CD4-positive, CD25-positive, alpha-beta regulatory T cell (primary cell): ENCODE measurements around the gene CYB5R3. TPM values are rescaled to one million over a fixed set of nuclear protein-coding genes. Genes with fewer than 3 reads are reported as not detected.
"Not testable (repeated sequence)": the region's sequence is repeated elsewhere in the genome, so short reads cannot be mapped to it uniquely, and the experiment has no call there.

ENCODE experiments used
- ATAC-seq, 2 donors: fragments of 150-1000 bp; cut with Tn5 transposase; one replicate each; pipeline ENCODE4 v1.10.0; 2021; ENCODE audit warnings: low read depth in 2 of 2, moderate number of reproducible peaks in 2 of 2, moderate library complexity in 1 of 2
- DNase-seq, 3 donors: peaks; one replicate each; pipeline versions ENCODE4 v3.0.0 to v3.0.0-alpha.2; 2012 to 2022; ENCODE audit warnings: mixed read lengths in 1 of 3
- H3K27ac ChIP-seq: one replicate; pipeline ENCODE4 v1.7.0; 2013; ENCODE audit warnings: mild to moderate bottlenecking, low read length; ENCODE audit not compliant: insufficient read depth, poor library complexity, severe bottlenecking
- H3K27me3 ChIP-seq: one replicate; pipeline ENCODE4 v1.7.0; 2013; ENCODE audit warnings: low read length; ENCODE audit not compliant: control insufficient read depth, insufficient read depth
- H3K36me3 ChIP-seq: one replicate; pipeline ENCODE4 v1.7.0; 2013; ENCODE audit warnings: mild to moderate bottlenecking, low read length, moderate library complexity; ENCODE audit not compliant: control insufficient read depth, insufficient read depth
- H3K4me1 ChIP-seq: 2 replicates; pipeline ENCODE4 v1.7.0; 2013; ENCODE audit warnings: mild to moderate bottlenecking, low read length; ENCODE audit not compliant: insufficient read depth, control insufficient read depth, poor library complexity, severe bottlenecking
- H3K4me3 ChIP-seq: one replicate; pipeline ENCODE4 v1.7.0; 2013; ENCODE audit warnings: low read depth, mild to moderate bottlenecking, low read length, moderate library complexity
- H3K9me3 ChIP-seq, 2 experiments: 1 replicate in 1 of 2; 2 replicates in 1 of 2; pipeline ENCODE4 v1.7.0; 2013; ENCODE audit warnings: low read length in 2 of 2, mild to moderate bottlenecking in 1 of 2, moderate library complexity in 1 of 2; ENCODE audit not compliant: control insufficient read depth in 2 of 2
- H3K27ac Mint-ChIP-seq, 3 donors: one replicate each; pipeline ENCODE4 v1.8.0; 2020 to 2022; ENCODE audit warnings: mild to moderate bottlenecking in 3 of 3, mixed read lengths in 3 of 3, moderate library complexity in 2 of 3
- H3K27me3 Mint-ChIP-seq: one replicate; pipeline ENCODE4 v1.8.0; 2022; ENCODE audit warnings: mild to moderate bottlenecking, mixed read lengths
- H3K36me3 Mint-ChIP-seq: one replicate; pipeline ENCODE4 v1.8.0; 2020; ENCODE audit warnings: mixed read lengths
- H3K4me1 Mint-ChIP-seq, 4 donors: one replicate each; pipeline ENCODE4 v1.8.0; 2020 to 2022; ENCODE audit warnings: mixed read lengths in 4 of 4, mild to moderate bottlenecking in 1 of 4
- H3K4me3 Mint-ChIP-seq, 4 donors: one replicate each; pipeline ENCODE4 v1.8.0; 2020 to 2022; ENCODE audit warnings: mild to moderate bottlenecking in 4 of 4, mixed read lengths in 4 of 4, moderate library complexity in 3 of 4
- H3K9me3 Mint-ChIP-seq, 7 donors: one replicate each; pipeline ENCODE4 v1.8.0; 2020 to 2022; ENCODE audit warnings: mixed read lengths in 7 of 7, mild to moderate bottlenecking in 3 of 7, moderate library complexity in 2 of 7
- polyA plus RNA-seq, 4 donors: library from polyadenylated mRNA; unstranded; fragments of 300-500 nt; fragmentation: Illumina TruSeq; gene quantifications; one replicate each; pipeline ENCODE4 v1.2.3, GENCODE V29; 2021
- total RNA-seq: library from RNA; stranded (reverse); gene quantifications from one replicate; pipeline ENCODE4 v1.2.3, GENCODE V29; 2022

The CYB5R3 gene
- total and polyA plus RNA-seq, 5 donors from 2014 or later, result 46.6 to 56.3 (median 56.2) TPM

DNA sequence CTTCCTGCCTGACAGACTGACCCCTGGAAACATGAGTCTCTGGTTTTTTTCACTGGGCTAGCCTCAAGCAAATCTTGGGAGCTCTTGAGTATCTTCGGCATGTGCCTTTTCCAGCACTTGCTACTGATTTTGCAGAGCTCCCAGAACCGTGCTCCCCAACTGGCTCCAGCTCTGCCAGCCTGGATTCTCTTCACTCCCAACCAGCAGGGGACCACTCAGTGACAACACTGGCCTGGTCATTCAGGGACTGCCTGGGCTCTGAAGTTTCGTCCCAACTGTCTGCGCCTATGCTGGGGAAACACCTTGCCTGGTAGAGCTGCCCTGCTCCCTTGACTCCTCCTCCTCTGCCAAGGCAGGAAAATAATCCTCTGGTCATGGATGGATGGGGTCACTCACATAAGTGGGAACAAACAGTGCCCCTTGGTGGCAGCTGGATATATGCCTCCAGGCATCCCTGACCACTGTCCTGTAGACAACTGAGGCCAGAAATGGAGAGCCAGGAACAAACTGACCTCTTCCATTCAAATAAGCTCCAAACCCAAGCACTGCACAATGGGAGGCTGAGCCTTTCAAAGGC lies 64.7 kb downstream of the CYB5R3 start:
- ATAC-seq, result no peak
- H3K27me3 Mint-ChIP-seq, result no peaks in the 10 kb centered on the region
- H3K4me1 Mint-ChIP-seq, result peaks cover 8 to 17% (median 12%) of the 10 kb centered on the region in 4 donors
- no peaks in the 10 kb centered on the region for H3K9me3 ChIP-seq
- no peak for DNase-seq
- H3K36me3 ChIP-seq, result peaks cover 56% of the 10 kb centered on the region
- no peaks in the 10 kb centered on the region for H3K9me3 Mint-ChIP-seq
- H3K27ac ChIP-seq, result no peak overlapping the region
- H3K36me3 Mint-ChIP-seq, result peaks cover 10% of the 10 kb centered on the region
- H3K4me1 ChIP-seq, result peaks cover 11% of the 10 kb centered on the region
- H3K27me3 ChIP-seq, result no peaks in the 10 kb centered on the region
- no peak overlapping the region for H3K27ac Mint-ChIP-seq
- H3K4me3 ChIP-seq, result no peak overlapping the region
- peak overlapping the region in 2 of 4 donors; percentile 3 to 15 for H3K4me3 Mint-ChIP-seq

DNA sequence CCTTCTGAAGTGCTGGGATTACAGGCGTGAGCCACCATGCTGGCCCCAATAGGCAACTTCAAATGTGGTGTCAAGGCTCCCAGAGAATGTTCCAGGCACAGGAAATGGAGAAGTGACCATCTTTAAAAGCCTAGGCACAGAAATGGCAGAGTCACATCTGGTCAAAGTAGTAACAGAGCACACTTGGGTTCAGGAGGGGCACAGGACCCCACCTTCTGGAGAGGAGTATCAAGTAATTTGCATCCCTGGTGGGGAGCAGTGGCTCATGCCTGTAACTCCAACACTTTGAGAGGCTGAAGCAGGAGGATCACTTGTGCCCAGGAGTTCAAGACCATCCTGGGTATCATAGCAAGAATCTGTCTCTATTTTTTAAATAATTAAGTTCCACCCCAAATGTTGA lies 66.2 kb downstream of the CYB5R3 start:
- Mint-ChIP-seq H3K36me3 (peaks cover 10% of the 10 kb centered on the region), H3K9me3 (no peaks in the 10 kb centered on the region), H3K4me3 (peak overlapping the region; percentile 88 to 95 (median 91)), H3K27ac (peak overlapping the region in 1 of 3 donors; percentile 87), H3K4me1 (peaks cover 8 to 17% (median 12%) of the 10 kb centered on the region in 4 donors), H3K27me3 (no peaks in the 10 kb centered on the region)
- Histone ChIP-seq H3K27ac (no peak overlapping the region), H3K4me3 (no peak overlapping the region), H3K9me3 (no peaks in the 10 kb centered on the region), H3K27me3 (no peaks in the 10 kb centered on the region), H3K36me3 (peaks cover 51% of the 10 kb centered on the region), H3K4me1 (peaks cover 11% of the 10 kb centered on the region)
- ATAC-seq, result no peak
- DNase-seq, result no peak

DNA sequence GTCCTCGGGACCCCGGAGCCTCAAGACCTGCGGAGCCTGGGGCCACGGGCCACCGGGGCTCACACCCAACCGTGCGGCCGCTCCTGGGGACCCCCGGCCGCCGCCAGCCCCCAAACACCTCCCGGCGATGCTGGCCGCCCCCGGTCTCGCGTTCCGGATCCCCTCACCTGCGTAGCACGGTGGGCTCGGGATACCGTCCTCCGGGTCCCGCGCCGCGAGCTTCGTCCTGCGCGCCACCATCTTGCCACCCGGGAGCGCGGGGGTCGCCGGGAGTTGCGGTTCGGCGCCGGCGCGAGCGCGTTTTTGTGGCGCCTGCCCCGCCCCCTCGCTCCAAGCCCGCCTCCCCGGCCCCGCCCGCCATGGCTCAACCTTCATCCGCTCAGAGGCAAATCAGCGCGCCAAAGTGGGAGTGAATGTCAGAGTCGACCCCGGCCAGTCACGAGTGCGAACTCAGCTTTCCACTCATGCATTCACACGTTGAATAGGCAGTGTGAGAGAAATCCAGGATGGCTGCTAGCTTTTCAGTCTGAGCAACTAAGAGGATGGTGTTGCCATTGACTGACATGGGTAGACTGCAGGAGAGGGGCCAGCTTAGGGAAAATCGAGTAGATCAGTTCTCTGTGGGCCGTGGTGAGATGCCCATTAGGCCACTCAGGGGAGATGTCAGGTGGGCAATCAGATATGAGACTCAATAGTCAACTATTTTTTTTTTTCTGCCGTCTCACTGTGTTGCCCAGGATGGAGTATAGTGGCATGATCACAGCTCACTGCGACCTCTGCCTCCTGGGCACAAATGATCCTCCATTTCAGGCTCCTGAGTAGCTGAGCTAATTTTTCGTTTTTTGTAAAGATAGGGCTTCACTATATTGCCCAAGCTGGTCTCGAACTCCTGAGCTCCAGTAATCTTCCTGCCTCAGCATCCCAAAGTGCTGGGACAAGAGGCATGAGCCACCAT lies 67.2 kb downstream of the CYB5R3 start:
- Mint-ChIP-seq H3K36me3 (peaks cover 5% of the 10 kb centered on the region), H3K27me3 (no peaks in the 10 kb centered on the region), H3K27ac (peak overlapping the region; percentile 56 to 89 (median 81)), H3K4me3 (peak overlapping the region; percentile 93 to 96 (median 95)), H3K4me1 (peaks cover 8 to 17% (median 12%) of the 10 kb centered on the region in 4 donors), H3K9me3 (no peaks in the 10 kb centered on the region)
- peak overlapping the region; percentile 51 for H3K27ac ChIP-seq
- H3K4me3 ChIP-seq, result peak overlapping the region; percentile 70
- DNase-seq (peak; percentile 75 to 89 (median 81)), ATAC-seq (peak; percentile 89)
- H3K27me3 ChIP-seq, result no peaks in the 10 kb centered on the region
- peaks cover 50% of the 10 kb centered on the region for H3K36me3 ChIP-seq
- H3K4me1 ChIP-seq, result peaks cover 11% of the 10 kb centered on the region
- no peaks in the 10 kb centered on the region for H3K9me3 ChIP-seq

DNA sequence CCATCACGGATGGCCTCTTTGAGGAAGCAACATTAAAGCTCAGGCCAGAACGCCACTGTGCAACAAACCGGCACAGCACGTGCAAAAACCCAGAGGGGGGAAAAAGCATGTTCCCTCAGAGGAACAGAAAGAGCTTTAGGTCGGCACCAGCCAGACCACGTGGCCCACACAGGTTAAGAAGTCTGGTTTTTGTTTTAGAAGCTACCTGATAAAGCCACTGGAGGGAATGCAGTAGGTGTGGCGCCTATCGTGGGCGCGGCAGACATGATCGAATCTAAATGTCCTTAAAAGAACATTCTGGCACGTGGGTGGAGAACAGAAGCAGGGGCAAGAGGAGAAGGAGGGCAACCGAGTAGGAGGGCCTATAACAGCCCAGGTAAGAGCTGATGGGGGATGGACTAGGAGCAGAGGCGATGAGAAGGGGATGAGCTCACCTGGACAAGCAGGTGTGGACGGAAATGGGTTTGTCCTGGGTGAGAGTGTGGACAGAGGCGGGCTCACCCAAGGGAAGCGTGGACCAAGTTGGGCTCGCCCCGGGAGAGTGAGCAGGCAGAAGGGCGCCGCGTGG lies 67.9 kb downstream of the CYB5R3 start:
- peaks cover 11% of the 10 kb centered on the region for H3K4me1 ChIP-seq
- peak overlapping the region; percentile 89 to 96 (median 93) for H3K27ac Mint-ChIP-seq
- DNase-seq, H3K36me3 Mint-ChIP-seq, H3K27me3 ChIP-seq, H3K27me3 Mint-ChIP-seq, H3K9me3 ChIP-seq, H3K9me3 Mint-ChIP-seq: not testable (repeated sequence)
- peaks cover 45% of the 10 kb centered on the region for H3K36me3 ChIP-seq
- H3K27ac ChIP-seq, result peak overlapping the region; percentile 51
- peaks cover 8 to 17% (median 12%) of the 10 kb centered on the region in 4 donors for H3K4me1 Mint-ChIP-seq
- peak in 1 of 2 donors; percentile 10 for ATAC-seq
- H3K4me3 Mint-ChIP-seq, result peak overlapping the region; percentile 95 to 98 (median 96)
- H3K4me3 ChIP-seq, result peak overlapping the region; percentile 55

DNA sequence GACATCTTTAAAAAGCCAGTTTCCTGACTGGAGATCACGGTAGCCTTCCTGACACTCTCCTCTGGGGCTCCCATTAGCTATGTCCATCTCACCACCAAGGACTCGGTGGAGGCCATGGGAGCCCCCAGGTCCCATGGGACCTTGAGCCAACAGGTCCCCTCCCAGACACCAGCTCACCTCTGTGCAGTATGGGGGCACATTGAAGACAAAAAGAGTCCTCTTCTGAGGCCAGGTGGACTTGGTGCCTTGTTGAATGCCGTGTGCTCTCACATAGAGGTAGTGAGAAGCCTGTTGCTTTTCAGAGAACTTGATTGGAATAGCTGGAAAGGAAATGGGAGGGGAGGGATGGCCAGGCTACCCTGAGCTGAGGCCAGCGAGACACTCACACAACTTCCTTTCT lies 69.2 kb downstream of the CYB5R3 start:
- H3K27me3 ChIP-seq, H3K9me3 Mint-ChIP-seq, H3K4me3 Mint-ChIP-seq, ATAC-seq, H3K27ac ChIP-seq, H3K27me3 Mint-ChIP-seq, H3K9me3 ChIP-seq, H3K36me3 Mint-ChIP-seq, H3K27ac Mint-ChIP-seq, H3K4me3 ChIP-seq, DNase-seq: not testable (repeated sequence)
- H3K4me1 ChIP-seq, result peaks cover 11% of the 10 kb centered on the region
- peaks cover 8 to 17% (median 12%) of the 10 kb centered on the region in 4 donors for H3K4me1 Mint-ChIP-seq
- H3K36me3 ChIP-seq, result peaks cover 35% of the 10 kb centered on the region

DNA sequence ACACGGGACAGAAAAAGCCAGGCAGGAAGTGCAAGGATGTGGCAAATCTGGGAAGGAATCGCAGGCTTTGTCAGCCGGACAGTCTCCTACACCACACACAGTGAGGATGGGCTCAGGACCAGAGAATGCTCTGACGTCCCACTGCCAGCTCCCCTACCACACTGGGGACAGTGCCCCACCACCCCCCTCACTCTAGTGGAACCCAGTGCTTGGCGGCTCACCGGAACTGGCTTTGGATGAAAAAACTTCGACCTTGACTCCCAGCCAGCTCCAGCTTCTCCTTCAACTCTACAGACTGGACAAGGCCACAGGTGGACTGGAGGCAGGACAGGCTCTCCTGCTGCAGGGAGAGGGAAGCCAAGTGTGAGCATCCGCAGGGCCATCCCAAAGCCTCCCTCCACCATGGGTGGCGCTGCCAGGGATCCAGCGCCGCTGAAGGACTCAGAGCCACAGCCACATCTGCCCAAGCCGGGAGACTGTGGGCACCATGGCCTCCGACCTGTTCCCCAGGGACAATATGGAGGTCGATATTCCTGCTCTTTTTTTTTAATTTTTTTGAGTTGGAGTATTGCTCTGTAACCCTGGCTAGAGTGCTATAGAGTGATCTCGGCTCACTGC lies 71.5 kb downstream of the CYB5R3 start:
- Mint-ChIP-seq H3K27ac (no peak overlapping the region), H3K27me3 (no peaks in the 10 kb centered on the region), H3K36me3 (peaks cover 3% of the 10 kb centered on the region), H3K9me3 (no peaks in the 10 kb centered on the region), H3K4me3 (peak overlapping the region in 1 of 4 donors; percentile 3), H3K4me1 (peaks cover 8 to 16% (median 12%) of the 10 kb centered on the region in 4 donors)
- no peak overlapping the region for H3K4me3 ChIP-seq
- H3K27me3 ChIP-seq, result no peaks in the 10 kb centered on the region
- peaks cover 11% of the 10 kb centered on the region for H3K4me1 ChIP-seq
- H3K27ac ChIP-seq, result no peak overlapping the region
- H3K9me3 ChIP-seq, result no peaks in the 10 kb centered on the region
- no peak for ATAC-seq
- DNase-seq, result no peak
- H3K36me3 ChIP-seq, result peaks cover 28% of the 10 kb centered on the region

DNA sequence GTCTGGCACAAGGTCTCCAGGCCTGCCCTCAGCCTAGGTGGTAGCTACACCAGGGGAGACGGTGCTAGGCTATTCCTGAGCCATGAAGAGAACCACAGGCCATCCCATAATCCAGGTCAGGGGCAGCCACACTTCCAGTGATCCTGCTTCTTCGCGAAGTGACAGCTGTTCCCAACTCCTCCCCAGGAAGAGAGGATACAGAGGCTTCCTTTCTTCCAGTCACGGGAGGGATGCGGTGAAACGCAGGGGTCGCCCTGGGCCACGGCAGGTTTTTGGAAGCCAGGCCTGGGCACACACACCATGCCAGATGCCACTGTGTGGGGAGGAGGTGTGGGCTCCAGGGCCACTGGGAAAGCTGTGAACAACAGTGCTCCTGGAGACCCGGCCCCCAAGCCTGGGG lies 72.1 kb downstream of the CYB5R3 start:
- not testable (repeated sequence) for H3K9me3 ChIP-seq, H3K9me3 Mint-ChIP-seq, H3K4me3 Mint-ChIP-seq, H3K27me3 Mint-ChIP-seq, H3K27me3 ChIP-seq, H3K4me3 ChIP-seq, DNase-seq, H3K27ac Mint-ChIP-seq, H3K4me1 ChIP-seq, ATAC-seq, H3K36me3 Mint-ChIP-seq, H3K27ac ChIP-seq
- peaks cover 6 to 10% (median 8%) of the 10 kb centered on the region in 4 donors for H3K4me1 Mint-ChIP-seq
- H3K36me3 ChIP-seq, result peaks cover 28% of the 10 kb centered on the region
